Measurements from ENCODE around the gene LRRC27.
"Not testable (repeated sequence)": the region's sequence is repeated elsewhere in the genome, so short reads cannot be mapped to it uniquely, and the experiment has no call there.

Gene LRRC27

DNA sequence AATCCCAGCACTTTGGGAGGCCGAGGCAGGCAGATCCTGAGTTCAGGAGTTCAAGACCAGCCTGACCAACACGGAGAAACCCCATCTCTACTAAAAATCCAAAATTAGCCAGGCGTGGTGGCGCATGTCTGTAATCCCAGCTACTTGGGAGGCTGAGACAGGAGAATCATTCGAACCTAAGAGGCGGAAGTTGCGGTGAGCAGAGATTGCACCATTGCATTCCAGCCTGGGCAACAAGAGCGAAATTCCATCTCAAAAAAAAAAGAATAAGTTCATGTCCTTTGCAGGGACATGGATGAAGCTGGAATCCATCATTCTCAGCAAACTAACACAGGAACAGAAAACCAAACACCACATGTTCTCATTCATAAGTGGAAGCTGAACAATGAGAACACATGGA is 17.1 kb upstream of the LRRC27 start:
- DNase-seq (ENCODE audit: low spot score): not testable (repeated sequence)

DNA sequence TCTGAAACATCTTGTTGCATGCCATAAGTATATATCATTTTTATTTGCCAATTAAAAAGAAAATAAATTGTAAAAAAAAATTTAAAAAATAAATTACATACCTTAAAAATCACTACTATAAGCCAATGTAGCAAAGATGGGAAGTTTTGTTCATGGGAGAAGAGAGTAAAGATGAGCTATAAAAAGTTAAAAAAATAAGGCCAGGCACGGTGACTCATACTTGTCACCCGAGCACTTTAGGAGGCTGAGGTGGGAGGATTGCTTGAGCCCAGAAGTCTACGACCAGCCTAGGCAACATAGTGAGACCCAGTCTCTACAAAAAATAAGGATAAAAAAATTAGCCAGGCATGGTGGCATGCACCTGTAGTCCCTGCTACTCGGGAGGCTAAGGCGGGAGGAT is 15.9 kb upstream of the LRRC27 start:
- no peak for DNase-seq (ENCODE audit: low spot score)

GRCh38 chr10:132317477-132317876 is 14.5 kb upstream of the LRRC27 start:
- DNase-seq (ENCODE audit: low spot score): not testable (repeated sequence)

DNA sequence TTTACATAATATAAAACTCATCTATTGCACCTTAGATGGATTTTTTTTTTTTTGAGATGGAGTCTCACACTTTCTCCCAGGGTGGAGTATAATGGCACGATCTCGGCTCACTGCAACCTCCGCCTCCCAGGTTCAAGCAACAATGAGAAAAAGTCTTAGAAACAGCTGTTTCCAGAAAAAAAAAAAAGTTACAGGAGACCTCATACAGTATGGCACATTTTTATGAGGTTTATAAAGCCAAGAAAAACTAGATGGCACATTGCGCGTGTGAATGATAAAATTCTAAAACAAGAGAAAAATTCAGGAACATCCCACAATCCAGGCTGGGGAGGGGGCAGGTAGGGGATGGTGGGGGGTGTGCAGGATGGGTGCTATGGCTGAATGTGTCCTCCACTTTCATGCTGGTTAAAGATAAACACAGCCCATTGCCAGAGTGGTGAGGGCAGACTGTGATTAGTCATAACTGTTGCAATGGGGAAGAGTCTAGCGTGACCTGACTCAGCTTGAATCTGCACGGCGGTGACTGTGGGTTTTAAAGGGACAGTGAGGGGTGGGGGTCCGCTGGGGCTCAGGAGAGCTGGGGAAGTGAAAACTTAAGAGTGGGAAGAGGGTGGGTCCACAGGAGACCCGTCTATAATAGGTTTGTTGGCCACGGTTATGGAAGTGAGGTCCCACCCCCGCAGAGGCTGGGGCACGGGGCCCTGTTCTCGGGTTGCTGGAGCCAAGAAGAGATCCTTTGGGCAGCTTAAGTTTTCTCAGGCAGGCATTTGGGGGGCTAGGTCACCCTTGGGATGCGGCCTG is 11.9 kb upstream of the LRRC27 start:
- DNase-seq (ENCODE audit: low spot score): peak; percentile 60

DNA sequence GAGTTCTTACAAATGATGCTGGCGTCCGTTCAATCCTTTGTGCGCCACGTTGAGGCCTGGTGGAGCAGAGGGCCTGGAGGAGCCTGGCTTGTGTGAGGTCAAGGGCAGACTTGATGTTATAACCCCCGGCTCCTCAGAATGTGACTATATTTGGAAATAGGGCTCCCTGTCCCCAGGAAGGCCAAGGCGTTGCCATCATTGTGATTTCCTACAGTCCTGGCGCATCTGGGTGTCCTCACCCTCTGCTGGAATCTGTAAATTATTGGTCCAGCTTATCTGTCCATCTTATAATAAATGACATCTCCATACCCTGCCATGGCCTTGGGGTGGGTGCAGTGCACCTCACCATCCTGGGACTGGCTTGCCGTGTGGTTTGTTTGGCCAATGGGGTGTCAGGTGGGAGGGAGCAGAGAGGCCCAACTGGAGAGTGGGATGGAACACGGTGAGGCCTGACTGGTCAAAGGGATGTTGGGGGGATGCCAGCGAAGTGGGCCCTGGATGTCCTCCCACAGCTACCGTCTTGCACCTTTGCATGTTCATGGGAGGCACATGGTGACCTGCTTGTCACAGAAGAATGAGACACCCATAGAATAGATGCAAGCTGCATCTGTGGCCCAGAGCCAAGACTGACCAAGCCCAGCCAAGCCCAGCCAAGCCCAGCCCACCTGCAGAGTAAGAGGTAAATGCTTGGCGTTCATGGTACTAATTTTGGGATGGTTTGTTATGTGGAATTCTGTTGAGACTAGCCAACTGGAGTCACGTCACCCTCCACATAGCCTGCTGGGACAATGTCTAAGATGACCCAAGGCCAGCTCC is 11.1 kb upstream of the LRRC27 start:
- no peak for DNase-seq (ENCODE audit: low spot score)

- DNase-seq (ENCODE audit: low spot score): no peak
These were observed 10.3 kb upstream of the LRRC27 start for GRCh38 chr10:132321726-132322125.

DNA sequence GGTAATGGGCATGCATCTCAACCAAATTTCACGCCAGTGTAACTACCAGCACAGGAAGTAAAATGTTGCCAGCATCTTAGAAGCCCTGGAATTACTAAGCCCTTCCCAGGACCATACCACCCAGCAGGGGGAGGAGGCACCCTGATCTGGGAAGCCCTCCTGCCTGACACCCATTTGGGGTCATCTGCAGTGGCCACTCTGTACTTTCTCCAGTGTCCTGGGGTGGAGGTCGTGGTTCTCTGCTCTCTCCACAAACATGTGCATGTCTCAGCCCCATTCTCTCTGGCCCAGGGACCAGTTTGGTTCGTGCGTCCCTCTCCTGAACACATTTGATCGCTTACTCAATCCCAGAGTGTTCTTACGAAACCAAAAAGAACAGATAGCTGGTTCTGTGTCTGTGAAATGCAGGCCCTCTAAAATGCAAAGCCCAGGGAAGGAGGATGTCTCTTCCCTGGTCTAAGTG is 9.4 kb upstream of the LRRC27 start:
- DNase-seq (ENCODE audit: low spot score): no peak

GRCh38 chr10:132324186-132324585 is 7.8 kb upstream of the LRRC27 start:
- DNase-seq (ENCODE audit: low spot score): no peak

- no peak for DNase-seq (ENCODE audit: low spot score)
These were observed 5.6 kb upstream of the LRRC27 start for GRCh38 chr10:132326344-132326889.

DNA sequence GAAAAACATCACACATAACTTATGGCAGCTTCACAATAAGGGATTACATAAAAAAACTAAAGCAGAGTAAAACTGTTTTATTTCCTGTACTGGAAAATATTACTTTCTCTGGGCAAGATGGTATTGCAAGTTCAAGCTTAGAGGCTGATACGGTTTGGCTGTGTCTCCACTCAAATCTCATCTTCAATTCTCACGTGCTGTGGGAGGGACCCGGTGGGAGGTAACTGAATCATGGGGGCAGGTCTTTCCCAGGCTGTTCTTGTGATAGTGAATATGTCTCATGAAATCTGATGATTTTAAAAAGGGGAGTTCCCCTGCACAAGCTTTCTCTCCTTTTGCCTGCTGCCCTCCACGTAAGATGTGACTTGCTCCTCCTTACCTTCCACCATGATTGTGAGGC is 5.1 kb upstream of the LRRC27 start:
- no peak for DNase-seq (ENCODE audit: low spot score)

DNA sequence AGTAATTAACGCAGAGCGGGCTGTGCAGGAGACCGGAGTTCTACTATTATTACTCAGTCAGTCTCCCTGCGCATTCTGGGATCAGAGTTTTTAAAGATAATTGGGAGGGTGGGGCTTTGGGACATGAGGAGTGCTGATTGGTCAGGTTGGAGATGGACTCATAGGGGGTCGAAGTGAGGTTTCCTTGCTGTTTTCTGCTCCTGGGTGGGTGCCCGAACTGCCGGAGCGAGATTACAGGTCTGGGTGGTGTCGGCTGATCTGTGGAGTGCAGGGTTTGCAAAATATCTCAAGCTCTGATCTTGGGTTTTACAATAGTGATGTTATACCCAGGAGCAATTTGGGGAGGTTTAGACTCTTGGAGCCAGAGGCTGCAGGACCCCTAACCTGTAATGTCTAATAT is 3.9 kb upstream of the LRRC27 start:
- DNase-seq (ENCODE audit: low spot score): no peak

DNA sequence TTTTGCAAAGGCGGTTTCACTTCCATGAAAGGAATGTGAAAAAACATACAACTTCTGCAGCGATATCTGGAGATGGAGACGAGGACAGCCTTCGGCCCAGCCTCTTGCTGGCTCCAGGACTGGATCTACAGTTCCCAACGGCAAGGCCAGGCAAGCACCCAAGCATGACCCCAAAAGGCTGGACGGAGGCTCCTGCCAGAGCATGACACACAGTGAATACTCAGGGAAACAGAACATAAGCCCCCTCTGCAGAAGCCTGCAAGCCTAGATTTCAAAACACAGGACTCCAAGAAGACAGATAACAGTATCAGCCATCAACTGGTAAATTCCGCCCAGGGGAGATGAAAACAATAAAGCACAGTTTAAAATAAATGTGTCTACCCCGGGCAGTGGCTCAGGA is 3.3 kb upstream of the LRRC27 start:
- DNase-seq (ENCODE audit: low spot score): no peak

DNA sequence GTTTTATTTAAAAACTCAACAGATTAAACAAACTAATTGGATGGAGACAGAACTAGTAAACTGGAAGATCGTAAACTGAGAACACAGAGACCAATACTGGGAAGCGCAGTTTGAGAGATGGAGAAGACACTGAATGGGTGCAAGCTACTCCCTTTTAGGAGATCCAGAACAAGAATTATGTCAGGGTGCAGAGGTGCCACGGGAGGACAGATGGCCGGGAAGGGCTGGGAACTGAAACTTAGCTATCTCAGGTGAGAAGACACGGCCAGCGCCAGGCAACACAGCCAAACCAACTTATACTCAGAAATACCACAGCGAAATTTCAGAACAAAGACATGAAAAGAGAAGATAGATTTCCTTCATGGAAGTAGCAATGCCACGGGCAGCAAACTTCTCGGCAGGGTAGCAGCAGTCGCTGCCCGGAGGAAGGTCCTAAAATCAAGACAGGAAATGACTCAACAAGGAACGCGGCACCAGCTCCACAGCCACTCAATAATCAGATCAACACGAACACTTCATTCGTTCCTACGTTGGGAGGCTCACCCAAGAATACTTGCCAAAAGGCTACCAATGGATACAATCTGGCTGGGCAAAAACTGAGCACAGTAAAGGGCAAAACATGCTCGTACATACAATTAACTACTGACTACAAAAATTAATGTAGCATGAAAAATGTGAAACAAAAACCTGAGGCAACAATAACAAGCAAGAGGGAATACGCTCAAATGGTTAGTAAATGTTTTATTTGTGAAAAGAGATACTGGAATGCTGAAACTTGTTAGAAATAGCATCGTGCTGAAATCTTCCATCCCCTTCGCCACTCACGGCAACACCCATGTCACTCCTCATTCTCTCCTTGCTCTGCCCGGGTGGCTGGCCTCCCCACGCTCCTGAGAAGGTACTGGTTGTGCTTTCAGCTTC is 2.2 kb upstream of the LRRC27 start:
- no peak for DNase-seq (ENCODE audit: low spot score)

- DNase-seq (ENCODE audit: low spot score): no peak
These were observed 1.5 kb upstream of the LRRC27 start for GRCh38 chr10:132330486-132330833.

DNA sequence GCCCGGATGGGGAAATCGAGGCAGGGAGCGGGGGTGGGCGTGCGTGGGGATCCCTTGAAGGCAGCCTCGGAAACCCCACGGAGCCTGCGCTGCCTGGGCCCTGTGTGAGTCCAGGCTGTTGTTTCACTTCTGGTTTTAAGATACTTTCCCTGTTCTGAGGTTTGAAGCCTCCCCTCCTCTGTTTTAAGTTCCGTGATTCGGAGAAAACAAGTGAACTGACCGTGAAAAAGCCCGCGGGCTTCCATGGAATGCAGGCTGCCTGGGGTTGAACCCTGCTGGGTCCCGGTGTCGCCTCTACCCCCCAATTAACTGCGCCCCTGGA is 401 bp downstream of the LRRC27 start:
- no peak for DNase-seq (ENCODE audit: low spot score)

DNA sequence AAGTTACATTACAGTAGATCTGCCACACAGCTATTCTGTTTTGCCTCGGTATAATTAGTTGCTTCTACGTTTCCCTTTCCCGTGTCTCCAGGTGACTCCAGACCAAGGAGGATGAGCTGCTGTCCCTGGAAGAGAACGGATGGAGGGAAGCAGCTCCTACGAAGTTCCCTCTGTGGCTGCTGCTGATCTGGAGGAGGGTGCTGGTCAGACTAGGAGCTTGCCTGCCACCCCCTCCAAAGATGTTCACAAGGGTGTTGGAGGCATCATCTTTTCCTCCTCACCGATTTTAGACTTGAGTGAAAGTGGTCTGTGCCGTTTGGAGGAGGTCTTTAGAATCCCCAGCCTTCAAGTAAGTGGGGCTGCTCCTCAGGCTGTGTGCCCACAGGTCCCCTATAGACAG is 1.4 kb downstream of the LRRC27 start:
- DNase-seq (ENCODE audit: low spot score): no peak

DNA sequence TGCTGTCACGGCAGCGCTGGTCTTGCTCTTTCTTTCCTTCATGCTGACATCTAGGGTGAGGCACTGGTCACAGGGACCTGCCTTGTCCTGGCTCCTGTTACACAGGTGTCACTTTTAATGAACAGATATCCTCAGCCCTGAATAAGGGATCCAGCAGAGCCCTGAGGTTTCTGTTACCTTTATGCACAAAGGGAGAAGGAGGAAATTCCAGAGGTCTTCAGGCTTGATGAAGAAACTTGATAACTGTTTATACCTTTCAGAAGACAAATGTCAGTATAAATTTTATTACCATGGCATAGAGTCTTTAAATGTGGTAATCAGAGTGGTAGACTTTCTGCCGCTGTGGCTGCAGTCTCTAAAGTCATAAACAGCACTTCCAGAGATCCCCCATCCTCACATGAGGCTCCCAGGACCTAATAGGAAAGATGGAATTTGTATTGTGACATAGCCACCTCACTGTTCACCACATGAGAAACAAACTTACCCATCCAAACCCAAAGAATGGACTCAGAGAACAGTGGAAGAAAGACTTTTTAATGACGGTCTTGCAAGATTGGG is 2.7 kb downstream of the LRRC27 start:
- no peak for DNase-seq (ENCODE audit: low spot score)

- DNase-seq (ENCODE audit: low spot score): peak; percentile 89
These were observed 3.4 kb downstream of the LRRC27 start for GRCh38 chr10:132335189-132336063.

- peak; percentile 43 for DNase-seq (ENCODE audit: low spot score)
These were observed 4.2 kb downstream of the LRRC27 start for GRCh38 chr10:132336064-132336746.

DNA sequence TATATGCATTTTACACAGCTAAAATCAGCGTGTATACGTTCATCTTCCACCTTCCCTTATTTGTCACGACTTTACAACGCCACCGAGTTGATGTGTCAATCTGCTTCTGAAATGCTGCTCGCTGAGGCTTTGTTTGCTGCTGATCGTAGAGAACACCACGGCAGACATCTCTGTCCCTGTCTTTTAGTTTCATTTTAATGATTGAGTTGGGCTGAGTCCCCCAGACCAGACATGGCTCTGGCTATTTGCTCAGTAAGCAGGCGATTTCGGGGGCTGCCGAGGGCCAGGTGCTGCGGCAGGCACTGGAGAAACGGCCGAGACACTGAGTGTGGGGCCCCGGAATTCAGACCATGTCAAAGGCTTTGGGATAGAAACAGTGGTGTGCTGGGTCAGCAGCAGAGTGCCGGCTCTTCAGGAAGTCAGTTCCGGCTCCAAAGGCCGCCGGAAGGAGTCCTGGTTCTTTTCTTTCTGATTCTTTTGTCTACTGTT is 5.0 kb downstream of the LRRC27 start:
- peak; percentile 52 for DNase-seq (ENCODE audit: low spot score)

Data from HuH-7 (cell line).